GM13976 (cell line): ENCODE results near the gene ARHGAP10.

Experiments
- DNase-seq: peaks from one replicate; pipeline ENCODE4 v3.0.0; 2012; ENCODE audit warnings: low spot score
- in situ Hi-C: fragments of 300-500 bp; cut with MboI; formaldehyde crosslinking; loops from one replicate; pipeline ENCODE4 v1.12.0; 2022; ENCODE audit warnings: low sequenced_read_pairs, mixed read lengths, inconsistent platforms; ENCODE audit not compliant: unreplicated experiment
- TF ChIP-seq, protein P1 (sequence below): IDR thresholded peaks from 2 replicates; pipeline ENCODE4 v1.5.1; 2012; ENCODE audit warnings: borderline replicate concordance, mild to moderate bottlenecking; ENCODE audit not compliant: insufficient read depth; ENCODE audit errors: extremely low read depth, missing control alignments, control extremely low read depth

ARHGAP10 gene

DNA sequence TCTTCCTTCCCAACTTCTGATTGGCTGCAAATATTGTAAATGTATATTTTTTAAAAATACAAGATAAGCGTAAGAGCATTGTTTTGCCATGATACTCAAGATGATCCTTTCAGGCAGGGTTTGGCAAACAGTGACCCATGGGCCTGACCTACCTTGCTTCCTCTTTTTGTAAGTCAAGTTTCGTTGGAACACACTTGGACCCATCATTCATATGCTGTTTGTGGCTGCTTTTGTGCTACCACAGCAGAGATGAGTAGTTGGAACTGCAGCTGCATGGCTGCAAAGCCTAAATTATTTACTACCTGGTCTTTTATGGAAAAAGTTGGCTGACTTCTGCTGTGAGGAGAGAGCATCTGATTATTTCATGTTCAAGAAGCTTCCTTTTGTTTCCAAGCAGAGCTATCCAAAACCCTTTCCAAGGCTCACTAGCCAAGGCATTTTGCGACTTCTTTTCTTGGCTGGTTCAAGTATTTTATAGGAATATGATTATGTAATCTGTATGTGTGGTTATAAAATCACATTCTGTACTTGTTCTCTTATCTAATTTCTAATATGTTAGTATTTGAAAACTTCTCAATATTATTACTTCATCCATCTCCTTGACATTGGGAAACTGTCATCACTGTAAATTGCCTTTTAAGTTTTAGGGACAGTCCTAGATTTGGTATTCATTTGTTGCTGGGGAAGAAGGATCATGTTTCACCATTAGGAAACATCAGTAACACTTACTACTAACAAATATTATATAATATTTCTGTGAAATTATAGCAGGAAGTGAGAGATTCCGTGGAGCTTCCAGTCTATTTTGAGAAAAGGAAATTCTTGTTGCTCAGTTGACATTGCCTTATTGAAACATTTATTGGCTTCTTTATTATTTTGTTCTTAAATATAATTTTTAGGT, 109.2 kb downstream of the ARHGAP10 start:
- DNase-seq, result no peak
- TF ChIP-seq, protein P1, sequence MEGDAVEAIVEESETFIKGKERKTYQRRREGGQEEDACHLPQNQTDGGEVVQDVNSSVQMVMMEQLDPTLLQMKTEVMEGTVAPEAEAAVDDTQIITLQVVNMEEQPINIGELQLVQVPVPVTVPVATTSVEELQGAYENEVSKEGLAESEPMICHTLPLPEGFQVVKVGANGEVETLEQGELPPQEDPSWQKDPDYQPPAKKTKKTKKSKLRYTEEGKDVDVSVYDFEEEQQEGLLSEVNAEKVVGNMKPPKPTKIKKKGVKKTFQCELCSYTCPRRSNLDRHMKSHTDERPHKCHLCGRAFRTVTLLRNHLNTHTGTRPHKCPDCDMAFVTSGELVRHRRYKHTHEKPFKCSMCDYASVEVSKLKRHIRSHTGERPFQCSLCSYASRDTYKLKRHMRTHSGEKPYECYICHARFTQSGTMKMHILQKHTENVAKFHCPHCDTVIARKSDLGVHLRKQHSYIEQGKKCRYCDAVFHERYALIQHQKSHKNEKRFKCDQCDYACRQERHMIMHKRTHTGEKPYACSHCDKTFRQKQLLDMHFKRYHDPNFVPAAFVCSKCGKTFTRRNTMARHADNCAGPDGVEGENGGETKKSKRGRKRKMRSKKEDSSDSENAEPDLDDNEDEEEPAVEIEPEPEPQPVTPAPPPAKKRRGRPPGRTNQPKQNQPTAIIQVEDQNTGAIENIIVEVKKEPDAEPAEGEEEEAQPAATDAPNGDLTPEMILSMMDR, result no peak
- in situ Hi-C loops, result no loop called here

DNA sequence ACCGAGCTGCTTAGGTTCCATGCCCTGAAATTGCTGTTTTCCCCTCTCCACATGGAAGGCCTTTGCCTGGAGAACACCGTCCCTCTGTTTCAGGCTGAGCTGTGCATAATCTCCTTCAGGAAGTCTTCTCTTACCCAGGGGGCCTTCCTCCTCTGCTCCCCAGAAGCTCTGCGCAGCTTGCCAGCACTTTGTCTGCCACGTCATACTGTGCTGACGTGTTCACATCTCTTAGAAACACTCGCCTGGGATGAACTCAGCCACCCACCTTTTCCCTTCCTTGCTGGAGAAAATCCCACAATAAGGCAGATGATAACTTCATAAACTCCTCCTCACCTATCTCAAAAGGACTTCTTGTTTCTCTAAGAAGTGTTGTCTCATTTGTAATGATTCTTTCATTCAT, 110.7 kb downstream of the ARHGAP10 start:
- in situ Hi-C loops, result no loop called here
- TF ChIP-seq, protein P1, result no peak

DNA sequence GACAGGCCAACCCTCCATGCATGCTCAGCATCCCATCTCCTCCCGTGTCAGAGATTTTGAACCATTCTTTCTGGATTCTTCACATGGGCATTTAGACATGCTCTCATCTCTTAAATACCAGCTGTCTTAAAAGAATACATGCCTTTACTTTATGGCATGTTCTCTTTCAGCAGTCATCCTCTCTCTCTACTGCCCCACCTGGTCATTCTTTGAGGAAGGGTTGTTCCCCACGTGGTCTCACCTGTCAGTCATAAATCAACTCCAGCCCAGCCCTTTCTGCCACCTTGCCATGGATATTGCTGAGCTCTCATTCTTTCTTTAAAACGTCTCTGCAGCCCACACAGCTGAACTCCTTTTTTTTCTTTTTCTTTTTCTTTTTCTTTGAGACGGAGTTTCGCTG, 111.3 kb downstream of the ARHGAP10 start:
- in situ Hi-C loops, result no loop called here
- peak; percentile 40 for DNase-seq
- TF ChIP-seq, protein P1, result no peak

More for the DNA sequence above, 110.7 kb downstream of the ARHGAP10 start:
- DNase-seq, result no peak

DNA sequence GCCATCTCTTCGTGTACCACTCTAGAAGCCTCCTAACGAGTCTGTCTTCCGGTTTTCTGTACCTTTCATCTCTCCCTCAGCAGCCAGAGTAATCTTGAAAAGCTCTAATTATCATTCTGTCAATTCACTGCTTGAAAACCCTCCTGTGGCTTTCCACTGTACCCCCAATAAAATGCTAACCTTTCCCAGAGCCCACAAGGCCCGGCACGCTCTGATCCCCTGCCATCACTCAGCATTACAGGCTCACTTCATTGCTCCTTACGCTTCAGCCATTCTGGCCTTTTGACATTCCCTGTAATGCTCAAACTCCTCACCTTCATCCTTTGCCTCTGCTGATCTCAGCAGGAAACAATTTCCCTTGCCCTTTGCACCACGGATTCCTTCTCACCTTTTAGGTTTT, 112.9 kb downstream of the ARHGAP10 start:
- in situ Hi-C loops, result no loop called here
- TF ChIP-seq, protein P1, result no peak
- DNase-seq, result no peak

DNA sequence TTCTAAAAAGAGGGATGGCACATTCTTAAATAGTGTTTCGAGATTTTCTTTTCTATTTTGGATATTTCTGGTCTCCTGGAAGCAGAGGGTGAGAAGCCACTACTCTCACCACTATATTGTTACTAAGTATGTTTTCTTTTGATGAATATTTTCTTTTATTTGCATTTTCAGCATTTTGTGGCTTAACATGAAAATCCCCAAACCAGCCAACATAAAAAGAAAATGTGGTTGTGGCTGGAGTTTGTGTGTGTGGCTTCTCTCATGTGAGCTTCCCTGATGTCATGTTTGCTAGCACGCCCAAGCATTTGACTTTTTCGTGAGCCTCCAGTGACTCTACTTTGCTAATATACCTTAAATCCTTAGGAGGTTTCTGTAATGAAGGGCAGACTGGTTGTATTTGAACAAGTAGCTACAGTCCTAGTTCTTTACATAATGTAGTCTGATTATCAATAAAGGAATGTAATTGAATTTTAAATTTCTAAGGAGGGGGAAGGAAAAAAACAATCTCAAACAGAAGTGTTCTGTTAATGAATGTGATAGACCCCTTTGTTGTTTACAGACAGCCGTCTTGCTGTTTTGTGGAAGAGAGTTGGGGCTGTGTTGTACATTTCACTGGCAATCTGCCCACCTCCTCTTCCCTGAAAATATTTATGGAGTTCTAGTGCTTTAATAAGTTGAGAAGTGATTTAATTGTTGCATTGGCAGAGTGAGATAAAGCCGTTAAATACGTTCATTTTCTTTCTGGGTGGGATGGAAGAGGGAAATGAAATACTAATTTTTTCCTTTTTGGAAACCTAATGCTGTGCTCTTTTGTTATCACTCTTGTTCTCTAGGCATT, 114.6 kb downstream of the ARHGAP10 start:
- in situ Hi-C loops, result no loop called here
- DNase-seq, result peak; percentile 53
- TF ChIP-seq, protein P1, result no peak

DNA sequence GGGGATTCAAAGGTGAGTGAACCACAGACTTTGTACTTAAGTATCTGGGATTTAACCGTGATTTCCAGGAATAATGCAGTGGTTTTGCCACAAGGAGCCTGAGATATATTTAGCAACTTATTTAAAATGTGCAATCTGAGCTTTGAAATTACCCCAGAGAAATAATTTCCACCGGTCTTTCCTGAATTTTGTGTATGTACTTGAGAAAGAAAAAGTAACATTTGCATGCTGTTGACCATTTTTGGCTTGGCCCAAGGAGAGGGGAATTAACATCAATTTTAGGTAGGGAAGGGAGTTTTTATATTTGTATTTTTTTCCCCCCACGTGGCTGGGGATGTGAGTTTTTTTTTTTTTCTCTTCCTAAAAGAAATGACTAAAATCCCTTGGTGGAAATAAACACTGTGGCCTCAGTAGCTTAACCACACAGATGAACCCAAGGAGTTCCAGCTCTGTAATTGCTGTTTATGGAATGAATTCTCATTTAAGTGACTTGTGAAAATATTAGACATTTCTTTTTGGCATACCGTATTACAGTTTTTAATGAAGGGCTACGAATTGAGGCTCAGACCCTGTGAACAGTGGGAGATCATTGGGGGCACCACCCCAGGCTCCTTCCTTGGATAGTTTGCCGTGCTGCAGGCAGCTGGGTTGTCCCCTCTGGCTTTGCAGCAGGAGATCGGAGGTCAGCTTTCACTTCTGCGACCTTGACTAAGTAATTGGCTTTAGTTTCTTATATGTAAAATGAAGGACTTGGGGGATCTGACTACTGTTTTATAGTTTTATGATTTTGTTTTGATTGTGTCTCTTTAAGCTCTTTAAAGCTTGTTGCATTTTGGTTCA, 116.1 kb downstream of the ARHGAP10 start:
- no peak for DNase-seq
- in situ Hi-C loops, result no loop called here
- TF ChIP-seq, protein P1, result no peak
